Kidney epithelial cell (primary cell): ENCODE results near the gene MARCKSL1. TPM values are rescaled to one million over a fixed set of nuclear protein-coding genes. Genes with fewer than 3 reads are reported as not detected.
A peak's percentile ranks its signal among the peaks of the same experiment; 100 is the strongest.
"Not testable (repeated sequence)": the region's sequence is repeated elsewhere in the genome, so short reads cannot be mapped to it uniquely, and the experiment has no call there.

Experiments
- DNase-seq: peaks from one replicate; pipeline ENCODE4 v3.0.0-alpha.2; 2010; ENCODE audit warnings: low read depth
- H3K27me3 ChIP-seq: 2 replicates; pipeline ENCODE4 v1.6.0; 2011; ENCODE audit warnings: low read length; ENCODE audit not compliant: control insufficient read depth, insufficient read depth
- H3K36me3 ChIP-seq: 2 replicates; pipeline ENCODE4 v1.5.1; 2011; ENCODE audit warnings: low read length; ENCODE audit not compliant: control insufficient read depth, insufficient read depth
- H3K4me3 ChIP-seq: 2 replicates; pipeline ENCODE4 v1.5.1; 2011; ENCODE audit warnings: low read depth, mild to moderate bottlenecking, control low read depth, low read length
- total RNA-seq: library from RNA; depleted of rRNA; stranded (reverse); fragments of >200 nt; gene quantifications from 2 replicates; pipeline ENCODE4 v1.2.3, GENCODE V29; 2015
- TF ChIP-seq, protein P1 (sequence below): IDR thresholded peaks from 2 replicates; pipeline ENCODE4 v1.5.1; 2011; ENCODE audit warnings: mild to moderate bottlenecking, moderate library complexity, low read length, control low read depth, inconsistent platforms; ENCODE audit not compliant: insufficient read depth, poor library complexity, severe bottlenecking

MARCKSL1 gene
- total RNA-seq, 1 donor from 2014 or later, result 184 TPM

DNA sequence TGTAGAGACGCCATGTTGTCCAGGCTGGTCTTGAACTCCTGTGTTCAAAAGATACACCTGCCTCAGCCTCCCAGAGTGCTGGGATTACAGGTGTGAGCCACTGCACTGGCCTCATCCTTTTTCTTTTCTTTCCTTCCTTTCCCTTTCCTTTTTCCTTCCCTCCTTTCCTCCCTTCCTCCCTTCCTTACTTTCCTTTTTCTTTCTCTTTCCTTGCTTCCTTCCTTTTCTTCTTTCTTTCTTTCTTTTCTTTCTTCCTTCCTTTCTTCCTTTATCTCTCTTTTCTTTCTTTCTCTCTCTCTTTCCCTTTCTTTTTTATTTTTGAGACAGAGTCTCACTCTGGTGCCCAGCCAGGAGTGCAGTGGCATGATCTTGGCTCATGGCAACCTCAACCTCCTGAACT lies 20.4 kb upstream of the MARCKSL1 start:
- Histone ChIP-seq H3K36me3 (no peaks in the 10 kb centered on the region), H3K27me3 (no peaks in the 10 kb centered on the region), H3K4me3 (no peak overlapping the region)
- TF ChIP-seq, protein P1, sequence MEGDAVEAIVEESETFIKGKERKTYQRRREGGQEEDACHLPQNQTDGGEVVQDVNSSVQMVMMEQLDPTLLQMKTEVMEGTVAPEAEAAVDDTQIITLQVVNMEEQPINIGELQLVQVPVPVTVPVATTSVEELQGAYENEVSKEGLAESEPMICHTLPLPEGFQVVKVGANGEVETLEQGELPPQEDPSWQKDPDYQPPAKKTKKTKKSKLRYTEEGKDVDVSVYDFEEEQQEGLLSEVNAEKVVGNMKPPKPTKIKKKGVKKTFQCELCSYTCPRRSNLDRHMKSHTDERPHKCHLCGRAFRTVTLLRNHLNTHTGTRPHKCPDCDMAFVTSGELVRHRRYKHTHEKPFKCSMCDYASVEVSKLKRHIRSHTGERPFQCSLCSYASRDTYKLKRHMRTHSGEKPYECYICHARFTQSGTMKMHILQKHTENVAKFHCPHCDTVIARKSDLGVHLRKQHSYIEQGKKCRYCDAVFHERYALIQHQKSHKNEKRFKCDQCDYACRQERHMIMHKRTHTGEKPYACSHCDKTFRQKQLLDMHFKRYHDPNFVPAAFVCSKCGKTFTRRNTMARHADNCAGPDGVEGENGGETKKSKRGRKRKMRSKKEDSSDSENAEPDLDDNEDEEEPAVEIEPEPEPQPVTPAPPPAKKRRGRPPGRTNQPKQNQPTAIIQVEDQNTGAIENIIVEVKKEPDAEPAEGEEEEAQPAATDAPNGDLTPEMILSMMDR, result no peak
- DNase-seq, result no peak

DNA sequence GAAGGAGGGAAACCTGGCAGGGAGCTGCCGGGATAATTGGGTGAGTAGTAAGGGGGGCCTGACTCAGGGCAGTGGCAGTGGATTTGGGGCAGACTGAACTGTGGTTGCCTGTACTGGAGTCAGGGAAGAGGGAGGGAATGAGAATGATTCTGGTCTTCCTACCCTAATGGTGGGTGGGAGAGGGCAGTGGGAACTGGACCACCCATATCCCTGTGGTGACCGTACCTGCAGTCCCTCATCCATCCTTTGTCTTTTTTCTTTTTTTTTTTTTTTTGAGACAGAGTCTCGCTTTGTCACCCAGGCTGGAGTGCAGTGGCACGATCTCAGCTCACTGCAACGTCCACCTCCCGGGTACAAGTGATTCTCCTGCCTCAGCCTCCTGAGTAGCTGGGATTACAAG lies 19.7 kb upstream of the MARCKSL1 start:
- not testable (repeated sequence) for H3K4me3 ChIP-seq, DNase-seq, H3K27me3 ChIP-seq, H3K36me3 ChIP-seq

DNA sequence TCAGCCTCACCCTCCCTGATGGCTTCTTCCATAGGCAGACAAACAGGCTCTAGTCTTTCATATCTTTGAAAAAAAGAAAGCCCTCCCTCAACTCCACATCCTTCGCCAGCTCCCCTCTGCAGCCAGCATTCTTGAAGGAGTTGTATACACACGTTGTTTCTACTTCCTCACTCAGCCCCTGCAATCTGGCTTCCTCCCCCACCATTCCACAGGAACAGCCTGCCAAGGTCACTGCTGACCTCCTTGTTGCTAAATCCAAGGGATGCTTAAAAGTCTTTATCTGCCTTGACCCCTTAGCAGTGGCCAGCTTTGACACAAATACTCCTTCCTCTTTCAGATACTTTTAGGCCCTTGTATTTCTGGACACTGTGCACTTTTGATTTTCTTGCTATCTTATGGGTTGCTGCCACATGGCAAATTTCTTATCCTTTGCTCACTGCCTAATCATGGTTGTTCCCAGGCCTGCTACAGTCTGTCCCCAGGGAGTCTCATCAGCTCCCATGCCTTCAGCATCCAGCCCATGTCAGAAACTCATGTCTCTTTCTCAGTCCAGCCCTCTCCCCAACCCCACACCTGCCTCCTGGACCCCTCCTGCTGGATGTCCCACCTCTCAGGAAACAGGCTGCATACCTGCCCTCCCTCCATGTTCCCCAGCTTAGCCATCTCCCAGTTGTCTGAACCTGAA lies 18.0 kb upstream of the MARCKSL1 start:
- TF ChIP-seq, protein P1, result no peak
- no peak overlapping the region for H3K4me3 ChIP-seq
- no peak for DNase-seq
- H3K27me3 ChIP-seq, result no peaks in the 10 kb centered on the region
- H3K36me3 ChIP-seq, result no peaks in the 10 kb centered on the region

DNA sequence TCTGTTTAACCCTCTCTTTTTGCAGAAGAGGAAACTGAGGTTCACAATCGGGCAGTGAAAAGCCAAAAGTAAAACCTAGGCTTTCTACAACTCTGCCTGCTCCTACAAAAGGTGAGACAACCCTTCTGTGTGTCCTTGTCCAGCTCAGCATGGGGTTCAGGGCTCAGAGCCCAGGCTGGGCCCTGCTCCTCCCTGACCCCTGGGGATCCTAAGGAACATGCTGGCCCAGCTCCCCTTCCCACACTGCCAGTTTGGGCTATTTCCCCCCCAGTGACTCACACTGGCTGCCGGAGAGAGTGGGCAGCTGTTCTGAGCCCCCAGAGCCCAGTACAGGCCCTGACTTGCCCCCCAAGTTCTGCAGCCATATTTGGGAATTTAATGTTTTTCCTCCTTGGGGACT lies 17.4 kb upstream of the MARCKSL1 start:
- H3K27me3 ChIP-seq, result no peaks in the 10 kb centered on the region
- no peaks in the 10 kb centered on the region for H3K36me3 ChIP-seq
- no peak overlapping the region for H3K4me3 ChIP-seq
- TF ChIP-seq, protein P1, result no peak
- no peak for DNase-seq

DNA sequence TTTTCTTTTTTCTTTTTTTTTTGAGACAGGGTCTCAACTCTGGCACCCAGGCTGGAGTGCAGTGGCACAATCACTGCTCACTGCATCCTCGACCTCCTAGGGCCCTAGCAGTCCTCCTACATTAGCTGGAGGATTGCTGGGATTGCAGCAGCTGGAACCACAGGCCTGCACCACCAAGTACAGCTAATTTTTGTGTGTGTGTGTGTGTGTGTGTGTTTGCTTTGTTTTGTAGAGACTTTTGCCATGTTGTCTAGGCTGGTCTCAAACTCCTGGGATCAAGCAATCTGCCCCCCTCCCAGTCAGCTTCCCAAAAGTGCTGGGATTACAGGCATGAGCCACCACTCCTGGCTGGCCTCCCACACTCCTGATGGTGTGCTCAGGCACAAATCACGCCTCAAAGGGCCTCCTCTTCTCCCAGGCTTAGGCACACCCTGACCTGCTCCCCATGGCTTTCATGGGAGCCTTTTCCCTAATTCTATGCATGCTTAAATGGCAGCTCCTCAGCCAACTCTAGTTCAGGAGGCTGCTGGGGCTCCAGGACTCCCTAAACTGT lies 16.9 kb upstream of the MARCKSL1 start:
- H3K4me3 ChIP-seq, result no peak overlapping the region
- H3K27me3 ChIP-seq, result no peaks in the 10 kb centered on the region
- DNase-seq, result no peak
- no peaks in the 10 kb centered on the region for H3K36me3 ChIP-seq
- TF ChIP-seq, protein P1, result no peak

DNA sequence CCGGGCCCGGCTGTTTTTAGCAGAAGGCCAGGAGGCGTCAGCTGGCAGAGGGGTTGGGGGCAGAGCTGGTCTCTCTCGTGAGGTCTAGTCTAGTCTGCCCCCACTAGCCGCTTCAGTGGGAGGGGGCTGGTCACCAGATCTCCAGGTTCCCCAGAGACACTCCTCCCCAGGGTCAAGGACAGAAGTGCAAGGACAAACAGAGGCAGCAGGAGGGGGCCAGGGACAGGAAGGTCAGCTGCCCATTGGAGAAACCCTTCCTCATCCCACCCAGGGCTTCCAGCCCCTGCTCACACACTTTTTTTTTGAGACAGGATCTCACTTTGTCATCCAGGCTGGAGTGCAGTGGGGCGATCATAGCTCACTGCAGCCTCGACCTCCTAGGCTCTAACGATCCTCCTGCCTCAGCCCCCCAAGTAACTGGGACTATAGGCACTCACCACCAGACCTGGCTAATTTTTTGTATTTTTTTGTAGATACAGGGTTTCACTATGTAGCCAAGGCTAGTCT lies 16.3 kb upstream of the MARCKSL1 start:
- no peaks in the 10 kb centered on the region for H3K36me3 ChIP-seq
- TF ChIP-seq, protein P1, result no peak
- no peaks in the 10 kb centered on the region for H3K27me3 ChIP-seq
- no peak for DNase-seq
- H3K4me3 ChIP-seq, result peak overlapping the region; percentile 72
